Activated CD4-positive, alpha-beta memory T cell treated with anti-CD3 and anti-CD28 coated beads, Interleukin-2, amount 10 ng/mL, durations not matched to agents 7 days and 5 days (primary cell): ENCODE results near the gene CDV3. TPM values are rescaled to one million over a fixed set of nuclear protein-coding genes. Genes with fewer than 3 reads are reported as not detected.

ENCODE experiments used
- CTCF ChIA-PET: fragments of 350-600 bp; sonication (Branson Sonifier 250); formaldehyde crosslinking; loops from one replicate; lab custom pipeline; 2021; ENCODE audit warnings: antibody characterized with exemption, inconsistent platforms; lab: Charles Lee
- POLR2A ChIA-PET: fragments of 350-600 bp; sonication (Branson Sonifier 250); formaldehyde crosslinking; loops from one replicate; lab custom pipeline; 2021; ENCODE audit warnings: antibody characterized with exemption; lab: Charles Lee
- DNase-seq: peaks from one replicate; pipeline ENCODE4 v3.0.0-alpha.2; 2020
- H3K27ac Mint-ChIP-seq: one replicate; pipeline ENCODE4 v1.8.0; 2021; ENCODE audit warnings: mild to moderate bottlenecking, mixed read lengths
- H3K27me3 Mint-ChIP-seq: one replicate; pipeline ENCODE4 v1.8.0; 2021; ENCODE audit warnings: mixed read lengths
- H3K36me3 Mint-ChIP-seq: one replicate; pipeline ENCODE4 v1.8.0; 2021; ENCODE audit warnings: low read depth, mixed read lengths
- H3K4me1 Mint-ChIP-seq: one replicate; pipeline ENCODE4 v1.8.0; 2021; ENCODE audit warnings: mixed read lengths
- H3K4me3 Mint-ChIP-seq: one replicate; pipeline ENCODE4 v1.8.0; 2021; ENCODE audit warnings: mild to moderate bottlenecking, mixed read lengths
- H3K9me3 Mint-ChIP-seq: one replicate; pipeline ENCODE4 v1.8.0; 2021; ENCODE audit warnings: mixed read lengths
- total RNA-seq, 2 experiments: library from RNA; stranded (reverse); gene quantifications; one replicate each; pipeline ENCODE4 v1.2.3, GENCODE V29; 2021

The CDV3 gene
- total RNA-seq, 2 experiments from 2014 or later = 198 to 211 TPM

DNA sequence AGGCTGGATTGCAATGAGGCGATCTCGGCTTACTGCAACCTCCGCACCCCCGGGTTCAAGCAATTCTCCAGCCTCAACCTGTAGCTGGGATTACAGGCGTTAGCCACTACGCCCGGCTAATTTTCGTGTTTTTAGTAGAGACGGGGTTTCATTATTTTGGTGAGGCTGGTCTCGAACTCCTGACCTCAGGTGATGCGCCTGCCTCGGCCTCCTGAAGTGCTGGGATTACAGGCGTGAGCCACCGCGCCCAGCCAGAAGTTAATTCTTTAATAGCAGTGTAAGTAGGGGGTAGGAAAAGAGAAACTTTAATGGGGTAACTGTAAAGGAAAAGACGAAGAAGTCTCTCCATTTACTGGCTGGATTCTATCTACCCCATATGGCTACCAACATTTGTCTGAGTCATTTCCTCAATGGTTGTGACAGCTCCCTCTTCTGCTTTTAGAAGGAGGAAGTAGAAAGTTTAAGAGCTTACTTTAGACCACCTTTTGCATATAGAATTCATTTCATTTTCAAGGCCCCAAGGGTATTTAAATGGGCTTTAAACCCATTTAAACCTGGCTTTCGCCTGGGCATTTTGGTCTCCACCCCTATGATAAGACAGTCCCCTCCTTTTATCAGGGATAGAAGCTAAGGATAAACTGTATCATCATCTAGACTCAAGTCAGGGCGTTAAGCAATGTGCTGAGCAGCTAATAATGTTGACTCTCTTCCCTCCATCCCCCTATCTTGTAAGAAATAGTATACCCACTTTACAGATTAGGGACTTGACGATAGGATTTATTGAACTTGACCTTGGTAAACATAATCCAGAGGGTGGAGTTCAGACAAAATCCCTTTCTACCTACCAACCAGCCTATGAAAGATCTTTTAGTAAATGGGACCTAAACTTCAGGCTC lies 1.1 kb upstream of the CDV3 start:
- Mint-ChIP-seq H3K36me3 (peaks cover 27% of the 10 kb centered on the region), H3K27ac (peak overlapping the region; percentile 98), H3K27me3 (peaks cover 1% of the 10 kb centered on the region), H3K4me3 (peak overlapping the region; percentile 71), H3K4me1 (peaks cover 41% of the 10 kb centered on the region), H3K9me3 (no peaks in the 10 kb centered on the region)
- ChIA-PET POLR2A (interaction anchor here (0.6 to 8.8 kb wide), 29 partner anchors 9 to 1155 kb away, joined by 3 to 110 read pairs (median 4); partner anchors contain the start of genes ANAPC13, CEP63, DNAJC13 and NPHP3), CTCF (interaction anchor here (0.7 to 2.6 kb wide), 11 partner anchors 13 to 846 kb away, joined by 3 to 19 read pairs (median 3); no protein-coding TSS in a partner anchor)
- DNase-seq = no peak

DNA sequence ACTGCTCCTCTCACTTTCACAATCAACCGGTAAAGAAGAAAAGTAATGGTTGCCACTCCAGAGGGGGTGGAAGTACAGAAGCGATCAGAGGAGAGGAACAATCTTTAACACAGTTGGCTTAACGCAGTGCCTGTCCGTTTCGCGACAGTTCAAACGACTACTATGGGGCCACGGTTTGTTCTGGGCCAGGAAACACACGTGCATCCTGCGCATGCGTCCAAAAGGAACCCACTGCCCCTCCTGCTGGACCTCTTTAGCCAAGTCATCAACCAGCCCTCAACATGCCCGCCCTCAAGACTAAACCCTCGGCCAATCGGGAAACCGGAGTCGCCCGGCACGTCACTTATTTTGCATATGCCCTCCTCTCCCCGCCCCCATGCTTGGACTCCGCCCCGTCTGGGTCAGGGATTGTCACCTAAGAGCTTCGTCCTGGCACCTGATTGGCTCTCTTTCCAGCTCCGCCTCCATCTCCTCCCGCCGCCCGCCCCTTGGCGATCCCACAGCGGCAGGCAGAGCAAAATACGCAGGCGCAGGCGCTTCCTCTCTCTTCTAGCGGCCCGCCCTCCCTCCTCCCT lies 345 bp upstream of the CDV3 start:
- Mint-ChIP-seq H3K4me3 (peak overlapping the region; percentile 71), H3K9me3 (no peaks in the 10 kb centered on the region), H3K36me3 (peaks cover 35% of the 10 kb centered on the region), H3K4me1 (peaks cover 49% of the 10 kb centered on the region), H3K27ac (peak overlapping the region; percentile 98), H3K27me3 (peaks cover 1% of the 10 kb centered on the region)
- DNase-seq = peak; percentile 100
- ChIA-PET POLR2A (interaction anchor here (0.6 to 8.8 kb wide), 26 partner anchors 10 to 1156 kb away, joined by 3 to 110 read pairs (median 4); partner anchors contain the start of genes ANAPC13, CEP63, DNAJC13 and NPHP3), CTCF (interaction anchor here (0.6 to 2.6 kb wide), 8 partner anchors 14 to 99 kb away, joined by 3 to 19 read pairs (median 4); no protein-coding TSS in a partner anchor)

DNA sequence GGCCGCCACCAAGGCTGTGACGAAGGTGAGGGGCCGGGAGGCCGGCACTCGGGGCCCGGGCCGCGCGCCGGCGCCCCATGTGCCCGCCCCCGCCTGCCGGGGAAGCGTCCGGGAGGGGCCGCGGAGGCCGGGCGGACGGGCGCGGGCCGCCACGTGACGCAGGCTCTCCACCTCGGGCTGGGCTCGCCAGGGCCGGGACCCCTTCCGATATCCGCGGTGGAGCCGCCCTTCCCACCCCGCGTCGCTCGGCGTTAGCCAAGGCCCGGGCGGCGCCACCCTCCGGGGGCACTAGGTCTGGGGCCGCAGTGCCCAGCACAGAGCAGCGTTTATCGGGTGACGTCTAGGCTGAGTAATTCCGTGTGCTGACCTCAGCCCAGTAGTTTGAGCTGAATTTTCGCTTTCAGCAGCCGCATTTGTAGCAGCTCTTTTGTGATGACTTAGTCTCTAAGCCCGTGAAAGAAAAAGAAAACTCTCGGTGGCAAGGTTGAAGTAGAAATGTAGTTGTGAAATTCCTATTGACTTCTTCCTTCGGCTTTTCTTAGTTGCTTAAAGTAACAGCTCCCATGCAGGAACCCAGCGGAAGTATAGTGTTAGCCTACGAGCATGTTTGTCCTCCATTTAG lies 885 bp downstream of the CDV3 start:
- Mint-ChIP-seq H3K36me3 (peaks cover 47% of the 10 kb centered on the region), H3K27ac (peak overlapping the region; percentile 94), H3K4me3 (peak overlapping the region; percentile 89), H3K27me3 (no peaks in the 10 kb centered on the region), H3K9me3 (no peaks in the 10 kb centered on the region), H3K4me1 (peaks cover 61% of the 10 kb centered on the region)
- ChIA-PET CTCF (interaction anchor here (1.3 kb wide), 1 partner anchor 88 kb away, joined by 4 read pairs; the partner anchor contains the start of gene TOPBP1), POLR2A (interaction anchor here (0.6 to 8.8 kb wide), 23 partner anchors 13 to 912 kb away, joined by 3 to 110 read pairs (median 5); partner anchors contain the start of genes ANAPC13, CEP63 and TOPBP1)
- peak; percentile 77 for DNase-seq

DNA sequence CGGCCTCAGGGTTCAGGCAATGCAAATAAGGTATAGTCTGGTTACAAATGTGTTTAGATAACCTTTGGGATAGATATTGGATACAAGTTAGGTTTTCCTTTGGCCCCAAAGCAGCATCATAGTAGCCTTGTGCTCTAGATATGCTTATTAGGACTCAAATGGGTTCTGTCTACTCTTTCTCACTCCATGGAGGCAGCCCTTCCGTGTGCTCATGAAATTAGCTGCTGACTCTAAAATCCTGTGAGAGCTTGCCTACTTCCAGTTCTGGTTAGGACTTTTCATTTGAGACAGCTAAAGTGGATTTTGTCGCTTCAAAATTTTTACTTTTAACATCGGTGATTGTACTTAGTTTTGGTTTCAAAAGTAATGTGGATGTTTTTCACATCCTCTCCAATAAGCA lies 1.6 kb downstream of the CDV3 start:
- no peak for DNase-seq
- CTCF ChIA-PET = interaction anchor here (1.3 kb wide), 1 partner anchor 87 kb away, joined by 4 read pairs; the partner anchor contains the start of gene TOPBP1
- Mint-ChIP-seq H3K36me3 (peaks cover 51% of the 10 kb centered on the region), H3K4me1 (peaks cover 60% of the 10 kb centered on the region), H3K27me3 (no peaks in the 10 kb centered on the region), H3K4me3 (peak overlapping the region; percentile 89), H3K27ac (peak overlapping the region; percentile 94), H3K9me3 (no peaks in the 10 kb centered on the region)
- POLR2A ChIA-PET = interaction anchor here (0.6 to 8.8 kb wide), 18 partner anchors 9 to 911 kb away, joined by 3 to 110 read pairs (median 5); partner anchors contain the start of genes ANAPC13, CEP63 and TOPBP1

DNA sequence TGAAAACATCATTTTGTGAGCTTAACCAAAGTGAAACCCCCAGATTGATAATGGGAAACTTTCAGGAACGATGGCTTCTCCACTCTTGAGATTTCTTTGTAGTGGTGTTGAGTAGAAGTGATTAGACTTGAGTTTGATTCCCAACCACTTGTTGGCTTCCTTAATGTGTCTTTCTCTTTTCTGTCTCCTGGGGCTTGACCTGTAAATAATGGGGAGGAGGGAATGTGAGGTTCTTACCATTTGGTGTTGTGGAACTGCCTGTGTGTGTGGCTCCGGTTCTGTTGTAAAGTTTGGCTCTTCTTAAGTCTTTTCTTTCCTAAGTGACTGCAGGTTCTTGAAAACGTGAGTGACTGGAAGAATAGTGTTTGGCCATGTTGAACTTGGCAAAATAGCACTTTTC lies 2.7 kb downstream of the CDV3 start:
- POLR2A ChIA-PET = interaction anchor here (1.2 to 8.8 kb wide), 3 partner anchors 8 to 134 kb away, joined by 3 to 110 read pairs (median 44); no protein-coding TSS in a partner anchor
- Mint-ChIP-seq H3K36me3 (peaks cover 56% of the 10 kb centered on the region), H3K27me3 (no peaks in the 10 kb centered on the region), H3K4me3 (peak overlapping the region; percentile 89), H3K9me3 (no peaks in the 10 kb centered on the region), H3K27ac (peak overlapping the region; percentile 55), H3K4me1 (peaks cover 57% of the 10 kb centered on the region)
- DNase-seq = no peak
- CTCF ChIA-PET = interaction anchor here (0.7 to 3.0 kb wide), 4 partner anchors 77 to 152 kb away, joined by 3 to 23 read pairs (median 3); no protein-coding TSS in a partner anchor

DNA sequence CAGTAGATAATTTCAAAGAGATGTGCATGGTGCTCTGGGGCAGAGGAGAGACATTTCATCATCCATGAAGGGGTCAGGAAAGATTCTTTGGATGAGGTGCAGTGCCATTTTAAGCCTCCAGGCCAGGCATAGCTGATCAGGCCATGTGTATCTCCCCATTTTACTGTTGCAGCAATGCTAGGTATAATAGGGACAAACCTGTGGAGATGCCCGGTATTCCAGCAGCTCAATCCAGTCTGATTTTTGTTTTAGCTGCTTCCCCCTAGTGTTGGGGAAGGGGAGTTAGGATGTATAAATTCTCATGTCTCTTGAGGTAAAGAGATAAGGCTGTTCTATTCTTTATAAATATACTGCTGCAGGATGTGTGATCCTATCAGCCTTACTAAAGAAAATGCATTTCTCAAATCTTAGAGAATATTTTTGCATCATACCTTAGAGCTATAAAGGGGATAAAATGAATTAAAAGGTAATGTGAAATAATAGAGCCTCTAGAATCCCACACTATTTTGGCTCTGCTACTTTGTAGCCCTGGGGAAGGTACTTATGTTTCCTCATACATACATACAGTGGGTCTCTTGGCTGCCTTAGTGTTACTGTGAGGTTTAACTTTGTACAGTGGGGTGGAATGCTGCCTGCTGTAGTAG lies 5.2 kb downstream of the CDV3 start:
- Mint-ChIP-seq H3K27ac (peak overlapping the region; percentile 27), H3K4me3 (peak overlapping the region; percentile 20), H3K27me3 (no peaks in the 10 kb centered on the region), H3K4me1 (peaks cover 57% of the 10 kb centered on the region), H3K9me3 (no peaks in the 10 kb centered on the region), H3K36me3 (peaks cover 75% of the 10 kb centered on the region)
- no peak for DNase-seq
- ChIA-PET CTCF (interaction anchor here (0.9 to 3.0 kb wide), 14 partner anchors 9 to 137 kb away, joined by 3 to 23 read pairs (median 4); no protein-coding TSS in a partner anchor), POLR2A (interaction anchor here (0.8 to 8.8 kb wide), 11 partner anchors 9 to 143 kb away, joined by 3 to 110 read pairs (median 4); no protein-coding TSS in a partner anchor)

DNA sequence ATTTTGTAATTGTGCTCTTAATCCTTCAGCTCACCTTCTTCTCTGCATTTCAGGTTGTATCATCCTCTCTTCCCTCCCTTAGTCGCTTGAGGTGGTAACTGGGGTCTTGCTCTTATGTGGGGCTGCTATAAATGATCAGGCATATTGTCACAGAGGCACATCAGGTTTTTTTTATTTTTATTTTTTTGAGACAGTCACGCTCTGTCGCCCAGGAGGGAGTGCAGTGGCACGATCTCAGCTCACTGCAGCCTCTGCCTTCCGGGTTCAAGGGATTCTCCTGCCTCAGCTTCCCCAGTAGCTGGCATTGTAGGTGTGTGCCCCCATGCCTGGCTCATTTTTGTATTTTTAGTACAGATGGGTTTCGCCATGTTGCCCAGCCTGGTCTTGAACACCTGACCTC lies 9.9 kb downstream of the CDV3 start:
- Mint-ChIP-seq H3K36me3 (peaks cover 73% of the 10 kb centered on the region), H3K4me3 (no peak overlapping the region), H3K27ac (no peak overlapping the region), H3K27me3 (no peaks in the 10 kb centered on the region), H3K4me1 (peaks cover 40% of the 10 kb centered on the region), H3K9me3 (no peaks in the 10 kb centered on the region)
- ChIA-PET CTCF (no interaction called here), POLR2A (interaction anchor here (1.0 kb wide), 1 partner anchor 8 kb away, joined by 3 read pairs; no protein-coding TSS in a partner anchor)
- DNase-seq = no peak

DNA sequence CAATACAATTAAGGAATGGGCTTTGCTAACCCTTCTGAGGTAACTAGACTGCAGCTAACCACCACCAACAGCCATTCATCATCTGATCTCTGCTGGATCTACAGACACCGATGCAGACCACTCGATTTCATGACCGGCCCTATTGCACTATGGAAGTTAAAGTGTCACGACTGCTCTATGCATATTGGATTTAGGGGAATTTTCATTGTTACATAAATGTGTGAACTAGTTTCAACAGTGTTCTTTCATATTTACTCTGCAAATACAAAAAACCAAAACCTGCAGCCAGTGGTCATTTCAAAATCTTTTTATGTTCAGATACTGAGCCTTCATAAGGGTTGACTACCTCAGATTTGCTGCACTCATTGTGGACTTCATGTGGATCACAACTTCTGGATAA lies 14.5 kb downstream of the CDV3 start:
- no peaks in the 10 kb centered on the region for H3K9me3 Mint-ChIP-seq
- DNase-seq = no peak
- H3K27me3 Mint-ChIP-seq = no peaks in the 10 kb centered on the region
- ChIA-PET POLR2A (interaction anchor here (1.2 to 1.5 kb wide), 2 partner anchors 9 to 13 kb away, joined by 4 to 5 read pairs; no protein-coding TSS in a partner anchor), CTCF (interaction anchor here (1.3 kb wide), 1 partner anchor 10 kb away, joined by 3 read pairs; no protein-coding TSS in a partner anchor)
- no peak overlapping the region for H3K27ac Mint-ChIP-seq
- peaks cover 55% of the 10 kb centered on the region for H3K36me3 Mint-ChIP-seq
- H3K4me3 Mint-ChIP-seq = no peak overlapping the region
- peaks cover 24% of the 10 kb centered on the region for H3K4me1 Mint-ChIP-seq

DNA sequence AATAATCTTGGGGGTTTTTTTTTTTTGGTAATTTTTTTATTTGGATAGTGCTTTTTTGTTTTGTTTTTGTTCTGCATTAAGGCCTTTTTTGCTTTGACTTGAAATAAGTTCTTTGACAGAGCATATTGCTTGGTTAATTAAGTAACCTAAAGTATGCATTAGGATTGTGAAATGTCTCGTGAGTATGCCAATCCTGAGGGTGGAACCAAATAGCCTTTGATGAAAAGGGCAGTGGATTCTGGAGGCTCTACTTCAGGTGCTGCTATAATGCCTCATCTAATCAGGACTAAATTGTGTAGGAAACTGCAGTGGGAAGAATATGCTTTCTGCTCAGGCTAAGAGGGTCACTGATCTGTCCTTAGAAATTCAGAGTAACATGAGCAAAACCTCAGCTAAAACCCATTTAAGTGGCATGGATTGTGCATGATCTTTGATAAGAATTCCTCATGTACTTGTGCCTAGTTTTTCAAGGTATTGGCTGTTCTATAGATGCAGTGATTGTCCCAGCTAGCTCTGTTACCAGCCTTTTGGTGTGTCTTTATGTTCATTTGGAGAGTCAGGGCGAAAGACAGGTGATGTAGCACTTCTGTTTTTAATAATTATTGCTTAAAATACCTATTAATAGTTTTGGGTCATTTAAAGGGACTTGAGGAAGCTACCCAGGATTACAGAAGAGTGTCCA lies 15.4 kb downstream of the CDV3 start:
- Mint-ChIP-seq H3K9me3 (no peaks in the 10 kb centered on the region), H3K36me3 (peaks cover 51% of the 10 kb centered on the region), H3K27ac (no peak overlapping the region), H3K27me3 (no peaks in the 10 kb centered on the region), H3K4me1 (peaks cover 20% of the 10 kb centered on the region), H3K4me3 (no peak overlapping the region)
- CTCF ChIA-PET = no interaction called here
- DNase-seq = no peak
- POLR2A ChIA-PET = interaction anchor here (1.5 kb wide), 1 partner anchor 9 kb away, joined by 4 read pairs; no protein-coding TSS in a partner anchor

DNA sequence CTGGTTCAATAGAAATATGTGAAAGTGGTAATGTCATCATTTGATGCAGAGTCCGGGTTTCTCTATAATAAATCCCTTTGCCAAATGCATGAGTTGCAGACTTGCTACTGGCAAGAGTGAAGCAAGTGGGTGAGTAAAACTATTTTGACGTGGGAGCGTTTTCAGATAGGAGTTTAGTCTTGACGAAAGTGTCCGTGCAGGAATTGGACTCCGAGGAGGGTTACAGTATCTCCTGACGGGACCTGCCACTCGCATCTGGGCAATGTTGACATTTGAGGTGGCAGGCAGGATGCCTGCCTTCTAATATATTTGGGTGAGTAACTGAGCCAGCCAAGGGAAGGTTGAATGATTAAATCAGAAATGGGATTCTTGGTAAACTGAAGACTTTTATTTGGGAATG lies 16.0 kb downstream of the CDV3 start:
- Mint-ChIP-seq H3K4me3 (no peak overlapping the region), H3K9me3 (no peaks in the 10 kb centered on the region), H3K36me3 (peaks cover 47% of the 10 kb centered on the region), H3K4me1 (peaks cover 20% of the 10 kb centered on the region), H3K27me3 (no peaks in the 10 kb centered on the region), H3K27ac (no peak overlapping the region)
- no peak for DNase-seq
- ChIA-PET CTCF (no interaction called here), POLR2A (no interaction called here)

DNA sequence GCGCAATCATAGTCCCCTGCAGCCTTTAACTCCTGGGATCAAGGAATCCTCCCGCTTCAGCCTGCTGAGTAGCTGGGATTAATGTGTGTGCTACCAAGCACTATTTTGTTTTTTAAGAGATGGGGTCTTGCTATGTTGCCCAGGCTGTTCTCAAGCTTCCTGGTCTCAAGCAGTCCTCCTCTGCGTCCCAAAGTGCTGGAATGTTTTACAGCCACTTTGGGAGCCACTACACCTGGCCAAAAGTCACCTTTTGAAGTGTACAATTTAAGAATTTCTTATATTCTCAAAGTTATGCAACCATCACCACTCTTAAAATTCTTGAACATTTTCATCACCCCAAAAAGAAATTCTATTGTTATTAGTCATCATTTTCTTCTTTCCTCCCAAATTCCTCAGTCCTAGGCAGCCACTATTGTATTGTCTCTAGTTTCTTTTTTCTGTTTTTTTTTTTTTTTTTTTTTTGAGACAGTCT lies 17.8 kb downstream of the CDV3 start:
- ChIA-PET CTCF (interaction anchor here (0.7 kb wide), 1 partner anchor 46 kb away, joined by 4 read pairs; no protein-coding TSS in a partner anchor), POLR2A (interaction anchor here (1.3 kb wide), 1 partner anchor 13 kb away, joined by 6 read pairs; no protein-coding TSS in a partner anchor)
- DNase-seq = no peak
- Mint-ChIP-seq H3K27ac (no peak overlapping the region), H3K9me3 (no peaks in the 10 kb centered on the region), H3K4me3 (no peak overlapping the region), H3K4me1 (peaks cover 22% of the 10 kb centered on the region), H3K27me3 (no peaks in the 10 kb centered on the region), H3K36me3 (peaks cover 35% of the 10 kb centered on the region)
